ENCODE results near the gene FAT3.

DNA sequence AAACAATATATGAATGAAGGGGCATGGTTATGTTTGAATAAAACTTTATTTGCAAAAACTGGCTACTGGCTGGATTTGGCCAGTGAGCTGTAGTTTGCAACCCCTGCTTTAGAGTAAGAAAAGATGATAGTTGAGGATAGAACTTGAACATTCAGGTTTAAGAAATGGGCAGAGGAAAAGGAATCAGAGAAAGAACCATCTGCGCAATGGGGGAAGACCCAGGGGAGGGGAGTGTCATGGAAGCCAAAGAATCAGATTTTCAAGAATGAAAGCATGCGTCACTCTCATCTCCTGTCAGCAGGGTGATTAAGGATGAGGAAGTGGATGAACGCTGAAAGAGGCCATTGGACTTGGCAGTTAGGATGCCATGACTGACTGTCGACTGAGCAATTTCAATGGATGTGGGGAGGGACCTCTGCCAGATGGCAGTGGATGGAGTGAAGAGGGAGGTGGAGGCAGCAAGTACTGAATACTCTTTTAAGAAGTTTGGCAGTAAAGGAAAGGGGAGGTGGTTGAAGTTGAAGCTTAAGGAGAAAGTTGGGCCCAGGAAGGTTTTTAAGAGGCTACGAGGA is 21.2 kb downstream of the FAT3 start:
- TF ChIP-seq POLR2AphosphoS5 (IDR thresholded peaks at IDR 0.05) (no peak), CTCF (IDR thresholded peaks at IDR 0.05) (no peak), POLR2A (IDR thresholded peaks at IDR 0.05) (no peak)

Data from prostate gland (tissue), 2 donors.